Osteocyte (in vitro differentiated cells): ENCODE data around the gene ZSCAN12. TPM values are rescaled to one million over a fixed set of nuclear protein-coding genes. Genes with fewer than 3 reads are reported as not detected.
A peak's percentile ranks its signal among the peaks of the same experiment; 100 is the strongest.
"Not testable (repeated sequence)": the region's sequence is repeated elsewhere in the genome, so short reads cannot be mapped to it uniquely, and the experiment has no call there.

Experiments
- DNase-seq: peaks from one replicate; pipeline ENCODE4 v3.0.0; 2021; ENCODE audit warnings: mixed read lengths; ENCODE audit not compliant: unreplicated experiment; ENCODE audit errors: extremely low spot score
- H3K27ac Mint-ChIP-seq: one replicate; pipeline ENCODE4 v1.8.0; 2021; ENCODE audit warnings: mild to moderate bottlenecking, mixed read lengths; ENCODE audit not compliant: unreplicated experiment
- H3K27me3 Mint-ChIP-seq: one replicate; pipeline ENCODE4 v1.8.0; 2021; ENCODE audit warnings: mixed read lengths; ENCODE audit not compliant: unreplicated experiment
- H3K36me3 Mint-ChIP-seq: one replicate; pipeline ENCODE4 v1.8.0; 2021; ENCODE audit warnings: mixed read lengths; ENCODE audit not compliant: unreplicated experiment
- H3K4me1 Mint-ChIP-seq: one replicate; pipeline ENCODE4 v1.8.0; 2021; ENCODE audit warnings: mixed read lengths; ENCODE audit not compliant: unreplicated experiment
- H3K4me3 Mint-ChIP-seq: one replicate; pipeline ENCODE4 v1.8.0; 2021; ENCODE audit warnings: mild to moderate bottlenecking, moderate library complexity, mixed read lengths; ENCODE audit not compliant: unreplicated experiment
- H3K9me3 Mint-ChIP-seq: one replicate; pipeline ENCODE4 v1.8.0; 2021; ENCODE audit warnings: mixed read lengths; ENCODE audit not compliant: unreplicated experiment
- long read RNA-seq: library from polyadenylated mRNA; unstranded; transcript quantifications from one replicate; pipeline ENCODE4 v2.0.0, GENCODE V29; 2021
- total RNA-seq: library from RNA; stranded (reverse); gene quantifications from 2 replicates; pipeline ENCODE4 v1.2.1, GENCODE V29; 2021
- TF ChIP-seq, protein P1 (sequence below): fragments of 200-600 bp; sonication (generic); IDR thresholded peaks from 2 replicates; pipeline ENCODE4 v1.5.0; 2021; ENCODE audit warnings: antibody characterized with exemption, mild to moderate bottlenecking, moderate library complexity

Gene ZSCAN12
- 4.5 and 5.7 TPM in 2 replicates for total RNA-seq
- long read RNA-seq, partial matches to known transcripts = 5 of 12 reads
- long read RNA-seq, other reads (novel, unspliced or antisense) = 6 of 12 reads

DNA sequence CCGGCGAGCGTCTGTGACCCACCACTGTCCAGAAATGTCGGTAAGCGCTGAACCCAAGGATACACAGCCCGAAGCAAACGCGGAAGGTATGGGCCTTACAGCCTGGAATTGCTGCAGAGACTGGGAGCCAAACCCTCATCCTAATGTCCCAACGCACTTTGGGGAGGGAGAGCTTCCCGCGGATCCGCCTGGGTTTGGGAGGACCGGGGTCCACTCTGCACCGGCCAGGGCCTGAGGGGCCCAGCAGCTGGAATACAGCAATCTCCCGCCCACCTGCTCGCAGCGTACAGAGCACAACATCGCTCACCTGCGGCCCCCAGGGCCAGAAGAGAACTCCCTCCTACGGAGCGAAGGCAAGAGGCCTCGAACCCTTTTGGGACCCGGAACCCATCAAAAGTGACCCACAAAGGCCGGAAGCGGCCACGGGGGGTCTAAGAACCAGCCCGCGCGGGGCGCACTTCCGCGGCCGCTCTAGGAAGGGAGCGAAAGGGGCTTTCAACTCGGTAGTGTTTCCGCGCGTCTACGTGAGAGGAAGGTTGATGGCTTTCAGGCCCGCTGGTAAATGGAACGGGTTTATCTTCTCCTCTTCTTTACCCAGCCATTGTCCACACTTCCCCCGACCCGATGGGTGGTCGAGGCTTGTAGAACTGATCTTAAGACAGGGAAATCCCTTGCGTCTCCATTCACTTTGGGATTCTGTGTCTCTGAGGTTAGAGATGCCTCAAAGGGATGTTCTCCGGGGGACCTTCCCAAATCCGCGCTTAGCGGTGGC is at the start of gene ZSCAN12:
ZSCAN12 (minus strand) TSS at position 398 of the 772 bp plus-strand sequence. CDS start 1,342 bp downstream, outside the sequence.
- Mint-ChIP-seq H3K9me3 (peaks cover 10% of the 10 kb centered on the region), H3K27ac (peak within 1 kb of the TSS; percentile 87), H3K27me3 (peaks cover 40% of the 10 kb centered on the region), H3K4me1 (peaks cover 29% of the 10 kb centered on the region), H3K36me3 (peaks cover 28% of the 10 kb centered on the region), H3K4me3 (peak within 1 kb of the TSS; percentile 97)
- peak; percentile 88 for DNase-seq
- TF ChIP-seq, protein P1, sequence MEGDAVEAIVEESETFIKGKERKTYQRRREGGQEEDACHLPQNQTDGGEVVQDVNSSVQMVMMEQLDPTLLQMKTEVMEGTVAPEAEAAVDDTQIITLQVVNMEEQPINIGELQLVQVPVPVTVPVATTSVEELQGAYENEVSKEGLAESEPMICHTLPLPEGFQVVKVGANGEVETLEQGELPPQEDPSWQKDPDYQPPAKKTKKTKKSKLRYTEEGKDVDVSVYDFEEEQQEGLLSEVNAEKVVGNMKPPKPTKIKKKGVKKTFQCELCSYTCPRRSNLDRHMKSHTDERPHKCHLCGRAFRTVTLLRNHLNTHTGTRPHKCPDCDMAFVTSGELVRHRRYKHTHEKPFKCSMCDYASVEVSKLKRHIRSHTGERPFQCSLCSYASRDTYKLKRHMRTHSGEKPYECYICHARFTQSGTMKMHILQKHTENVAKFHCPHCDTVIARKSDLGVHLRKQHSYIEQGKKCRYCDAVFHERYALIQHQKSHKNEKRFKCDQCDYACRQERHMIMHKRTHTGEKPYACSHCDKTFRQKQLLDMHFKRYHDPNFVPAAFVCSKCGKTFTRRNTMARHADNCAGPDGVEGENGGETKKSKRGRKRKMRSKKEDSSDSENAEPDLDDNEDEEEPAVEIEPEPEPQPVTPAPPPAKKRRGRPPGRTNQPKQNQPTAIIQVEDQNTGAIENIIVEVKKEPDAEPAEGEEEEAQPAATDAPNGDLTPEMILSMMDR = peak; percentile 74

DNA sequence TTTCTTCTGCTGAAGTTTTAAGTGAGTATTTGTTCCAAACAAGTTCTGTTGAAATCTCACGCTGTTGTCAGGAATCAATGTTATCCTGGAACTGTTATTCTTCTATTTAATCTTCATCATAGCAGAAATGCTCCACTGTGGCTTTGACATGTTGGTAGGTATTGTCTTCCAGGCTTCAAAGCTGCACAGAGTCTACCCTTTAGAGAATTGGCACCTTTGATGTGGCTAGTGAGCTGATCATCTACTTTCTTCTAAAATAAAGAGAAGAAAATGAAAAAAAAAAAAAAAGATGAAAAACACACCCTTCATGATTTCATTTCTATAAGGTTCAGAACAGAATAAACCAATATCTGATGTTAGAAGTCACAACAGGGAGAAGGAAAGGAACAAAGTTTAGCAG is 49.5 kb upstream of the ZSCAN12 start:
- no peak for DNase-seq
- H3K36me3 Mint-ChIP-seq = no peaks in the 10 kb centered on the region
- H3K4me1 Mint-ChIP-seq = peaks cover 9% of the 10 kb centered on the region
- TF ChIP-seq, protein P1 = no peak
- no peak overlapping the region for H3K4me3 Mint-ChIP-seq
- no peak overlapping the region for H3K27ac Mint-ChIP-seq
- no peaks in the 10 kb centered on the region for H3K9me3 Mint-ChIP-seq
- peaks cover 43% of the 10 kb centered on the region for H3K27me3 Mint-ChIP-seq

DNA sequence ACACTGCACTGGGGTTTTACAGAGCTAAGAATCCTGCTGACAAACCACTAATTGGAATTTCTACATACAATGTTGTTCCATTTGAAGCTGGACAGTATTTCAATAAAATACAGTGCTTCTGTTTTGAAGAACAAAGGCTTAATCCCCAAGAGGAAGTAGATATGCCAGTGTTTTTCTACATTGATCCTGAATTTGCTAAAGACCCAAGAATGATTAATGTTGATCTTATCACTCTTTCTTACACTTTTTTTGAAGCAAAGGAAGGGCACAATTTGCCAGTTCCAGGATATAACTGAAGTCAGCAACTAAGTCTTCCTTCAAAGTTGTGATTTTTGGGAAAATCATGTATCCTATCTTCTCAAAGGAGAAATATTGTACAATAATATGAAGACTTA is 48.0 kb upstream of the ZSCAN12 start:
- Mint-ChIP-seq H3K27me3 (peaks cover 35% of the 10 kb centered on the region), H3K4me3 (peak overlapping the region; percentile 73), H3K4me1 (peaks cover 15% of the 10 kb centered on the region)
- not testable (repeated sequence) for H3K9me3 Mint-ChIP-seq, H3K36me3 Mint-ChIP-seq, DNase-seq, H3K27ac Mint-ChIP-seq

DNA sequence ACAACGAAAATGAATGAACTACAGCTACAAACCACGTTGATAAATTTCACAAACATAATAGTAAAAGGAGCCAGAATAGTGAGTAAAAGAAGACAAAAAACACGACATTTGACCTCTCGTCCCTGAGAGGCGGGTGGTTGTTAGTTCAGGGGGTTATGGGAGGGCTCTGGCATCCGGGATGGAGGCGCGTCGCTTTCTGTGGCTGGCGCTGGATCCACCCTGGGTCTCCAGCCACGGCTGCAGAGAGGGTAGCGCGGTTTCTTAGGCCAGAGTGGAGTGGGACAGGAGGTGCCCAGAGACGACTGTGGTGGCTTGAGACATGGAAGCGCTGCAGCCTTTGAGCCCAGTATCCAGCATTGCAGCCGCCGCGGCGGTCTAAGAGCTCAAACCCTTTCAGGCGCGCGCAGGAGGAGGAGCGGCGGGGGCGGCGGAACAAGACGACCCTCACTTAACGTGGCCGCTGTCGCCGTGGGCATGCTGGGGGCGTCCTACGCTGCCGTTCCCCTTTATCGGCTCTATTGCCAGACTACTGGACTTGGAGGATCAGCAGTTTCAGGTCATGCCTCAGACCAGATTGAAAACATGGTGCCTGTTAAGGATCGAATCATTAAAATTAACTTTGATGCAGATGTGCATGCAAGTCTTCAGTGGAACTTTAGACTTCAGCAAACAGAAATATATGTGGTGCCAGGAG is 47.4 kb upstream of the ZSCAN12 start:
- TF ChIP-seq, protein P1 = no peak
- no peaks in the 10 kb centered on the region for H3K9me3 Mint-ChIP-seq
- H3K4me1 Mint-ChIP-seq = peaks cover 19% of the 10 kb centered on the region
- no peaks in the 10 kb centered on the region for H3K36me3 Mint-ChIP-seq
- peaks cover 32% of the 10 kb centered on the region for H3K27me3 Mint-ChIP-seq
- DNase-seq = no peak
- H3K27ac Mint-ChIP-seq = no peak overlapping the region
- H3K4me3 Mint-ChIP-seq = peak overlapping the region; percentile 73

DNA sequence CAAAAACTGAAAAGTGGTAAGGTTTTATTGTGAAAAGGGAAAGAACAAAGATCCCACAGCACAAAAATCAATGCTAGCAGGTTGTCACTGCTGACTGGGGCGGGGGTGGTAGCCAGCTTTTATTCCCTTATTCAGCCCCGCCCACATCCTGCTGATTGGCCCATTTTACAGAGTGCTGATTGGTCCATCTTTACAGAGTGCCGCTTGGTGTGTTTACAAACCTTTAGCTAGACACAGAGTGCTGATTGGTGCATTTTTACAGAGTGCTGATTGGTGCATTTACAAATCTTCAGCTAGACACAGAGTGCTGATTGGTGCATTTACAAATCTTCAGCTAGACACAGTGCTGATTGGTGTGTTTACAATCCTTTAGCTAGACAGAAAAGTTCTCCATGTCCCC is 45.2 kb upstream of the ZSCAN12 start:
- not testable (repeated sequence) for H3K36me3 Mint-ChIP-seq, H3K4me3 Mint-ChIP-seq

More for the DNA sequence above, 45.2 kb upstream of the ZSCAN12 start:
- H3K9me3 Mint-ChIP-seq, H3K27ac Mint-ChIP-seq, DNase-seq: not testable (repeated sequence)
- peaks cover 22% of the 10 kb centered on the region for H3K27me3 Mint-ChIP-seq
- H3K4me1 Mint-ChIP-seq = peaks cover 19% of the 10 kb centered on the region
